H1 (cell line): Measurements from ENCODE around the gene MPRIP. TPM values are rescaled to one million over a fixed set of nuclear protein-coding genes. Genes with fewer than 3 reads are reported as not detected.

Experiments used
- CTCF ChIA-PET: fragments of 300-600 bp; sonication (Branson Sonifier 250); formaldehyde crosslinking; loops from one replicate; lab custom pipeline; 2021; ENCODE audit not compliant: partially characterized antibody; lab: Charles Lee
- POLR2A ChIA-PET: fragments of 300-600 bp; sonication (Branson Sonifier 250); formaldehyde crosslinking; loops from one replicate; lab custom pipeline; 2021; ENCODE audit warnings: inconsistent platforms; ENCODE audit not compliant: partially characterized antibody; lab: Charles Lee
- DNase-seq, 2 experiments: peaks; one replicate each; pipeline versions ENCODE4 v3.0.0 to v3.0.0-alpha.2; 2010 to 2022; ENCODE audit warnings: low spot score in 2 of 2, low read depth in 1 of 2, mixed read lengths in 1 of 2
- FAIRE-seq: peaks from 2 replicates; lab custom pipeline; 2011; peaks lifted over from hg19 to GRCh38; lab: Jason Lieb, UNC
- H2AFZ ChIP-seq: 2 replicates; pipeline ENCODE4 v1.8.1; 2012; ENCODE audit warnings: low read length, inconsistent platforms
- H2AK5ac ChIP-seq: 2 replicates; pipeline ENCODE4 v1.6.1; 2013; ENCODE audit warnings: low read depth, low read length
- H2BK120ac ChIP-seq: replicated peaks from 2 replicates; pipeline ENCODE3; 2013; ENCODE audit warnings: low read depth, low read length, inconsistent platforms
- H2BK12ac ChIP-seq: 2 replicates; pipeline ENCODE4 v1.6.1; 2013; ENCODE audit warnings: low read depth, low read length
- H2BK15ac ChIP-seq: 2 replicates; pipeline ENCODE4 v1.6.1; 2013; ENCODE audit warnings: low read length
- H2BK20ac ChIP-seq: 2 replicates; pipeline ENCODE4 v1.6.1; 2013; ENCODE audit warnings: low read length
- H2BK5ac ChIP-seq: 2 replicates; pipeline ENCODE4 v1.6.1; 2013; ENCODE audit warnings: low read depth, low read length
- H3K14ac ChIP-seq: 2 replicates; pipeline ENCODE4 v1.6.1; 2013; ENCODE audit warnings: inconsistent platforms; ENCODE audit not compliant: insufficient read length
- H3K18ac ChIP-seq: 2 replicates; pipeline ENCODE4 v1.6.1; 2013; ENCODE audit warnings: low read length; ENCODE audit errors: extremely low read depth
- H3K23ac ChIP-seq: 2 replicates; pipeline ENCODE4 v1.6.1; 2013; ENCODE audit warnings: inconsistent platforms; ENCODE audit not compliant: insufficient read length
- H3K23me2 ChIP-seq: 2 replicates; pipeline ENCODE4 v1.6.1; 2013; ENCODE audit warnings: low read depth, low read length
- H3K27ac ChIP-seq: 2 replicates; pipeline ENCODE4 v1.6.1; 2011; ENCODE audit warnings: low read depth, low read length, inconsistent platforms
- H3K27me3 ChIP-seq, 4 experiments: replicated peaks in 1 of 4; 1 replicate in 1 of 4; 2 replicates in 3 of 4; pipeline versions ENCODE4 v1.6.1 to v1.8.1; 2011 to 2013; ENCODE audit warnings: low read length in 3 of 4, mild to moderate bottlenecking in 3 of 4, inconsistent platforms in 2 of 4, mixed read lengths in 2 of 4, moderate library complexity in 1 of 4; ENCODE audit not compliant: control insufficient read depth in 3 of 4, insufficient read depth in 3 of 4; ENCODE audit errors: extremely low read depth in 1 of 4
- H3K36me3 ChIP-seq, 4 experiments: 2 replicates each; pipeline versions ENCODE4 v1.6.1 to v1.8.1; 2011 to 2013; ENCODE audit warnings: mild to moderate bottlenecking in 4 of 4, low read length in 3 of 4, moderate library complexity in 2 of 4, control low read depth in 1 of 4, inconsistent platforms in 1 of 4; ENCODE audit not compliant: insufficient read depth in 4 of 4, control insufficient read depth in 2 of 4
- H3K4ac ChIP-seq: replicated peaks from 2 replicates; pipeline ENCODE3; 2013; ENCODE audit warnings: low read length, low read depth, mixed read lengths, inconsistent platforms; ENCODE audit not compliant: insufficient read length
- H3K4me1 ChIP-seq, 4 experiments: replicated peaks in 1 of 4; 1 replicate in 1 of 4; 2 replicates in 3 of 4; pipeline versions ENCODE4 v1.6.1 to v1.8.1; 2011 to 2013; ENCODE audit warnings: low read length in 3 of 4, inconsistent platforms in 2 of 4, mixed read lengths in 1 of 4; ENCODE audit not compliant: insufficient read depth in 4 of 4, control insufficient read depth in 3 of 4
- H3K4me2 ChIP-seq, 2 experiments: 2 replicates each; pipeline versions ENCODE4 v1.6.1 to v1.8.1; 2011 to 2013; ENCODE audit warnings: low read depth in 2 of 2, low read length in 2 of 2, control low read depth in 1 of 2, inconsistent platforms in 1 of 2, mild to moderate bottlenecking in 1 of 2; ENCODE audit not compliant: insufficient read depth in 1 of 2
- H3K4me3 ChIP-seq, 4 experiments: fragments of 200-600, 300-600 bp in 1 of 4; sonication (generic), shearing (Covaris generic), sonication (Bioruptor Twin) in 1 of 4; 2 replicates each; pipeline versions ENCODE4 v1.5.1 to v1.8.1; 2011 to 2016; ENCODE audit warnings: low read length in 4 of 4, low read depth in 3 of 4, control low read depth in 2 of 4, inconsistent platforms in 2 of 4, mild to moderate bottlenecking in 2 of 4, mixed read lengths in 1 of 4, moderate library complexity in 1 of 4; ENCODE audit not compliant: insufficient read depth in 2 of 4; ENCODE audit errors: extremely low read depth in 1 of 4
- H3K56ac ChIP-seq: replicated peaks from 2 replicates; pipeline ENCODE3; 2013; ENCODE audit warnings: low read depth, mild to moderate bottlenecking, mixed read lengths, low read length, inconsistent platforms; ENCODE audit not compliant: insufficient read length
- H3K79me1 ChIP-seq: 2 replicates; pipeline ENCODE4 v1.6.1; 2013; ENCODE audit warnings: low read depth, low read length, control low read depth
- H3K79me2 ChIP-seq, 2 experiments: 2 replicates each; pipeline versions ENCODE4 v1.6.1 to v1.8.1; 2012 to 2013; ENCODE audit warnings: low read length in 2 of 2, mild to moderate bottlenecking in 2 of 2, inconsistent platforms in 1 of 2; ENCODE audit not compliant: insufficient read depth in 2 of 2, control insufficient read depth in 1 of 2
- H3K9ac ChIP-seq, 4 experiments: replicated peaks in 1 of 4; 1 replicate in 1 of 4; 2 replicates in 3 of 4; pipeline versions ENCODE4 v1.6.1 to v1.8.1; 2011 to 2013; ENCODE audit warnings: low read depth in 3 of 4, low read length in 3 of 4, control low read depth in 2 of 4, mild to moderate bottlenecking in 2 of 4, moderate library complexity in 2 of 4, inconsistent platforms in 1 of 4; ENCODE audit errors: extremely low read depth in 1 of 4
- H3K9me3 ChIP-seq, 2 experiments: 2 replicates each; pipeline versions ENCODE4 v1.6.1 to v1.8.1; 2012 to 2013; ENCODE audit warnings: mild to moderate bottlenecking in 2 of 2, moderate library complexity in 2 of 2, control low read depth in 1 of 2, inconsistent platforms in 1 of 2, low read depth in 1 of 2, low read length in 1 of 2, mixed read lengths in 1 of 2; ENCODE audit not compliant: insufficient read depth in 2 of 2
- H4K20me1 ChIP-seq, 2 experiments: replicated peaks in 1 of 2; 2 replicates each; pipeline versions ENCODE3 to v1.8.1; 2011 to 2013; ENCODE audit warnings: inconsistent platforms in 2 of 2, low read length in 2 of 2, mild to moderate bottlenecking in 1 of 2; ENCODE audit not compliant: insufficient read depth in 2 of 2, control insufficient read depth in 1 of 2
- H4K5ac ChIP-seq: 2 replicates; pipeline ENCODE4 v1.6.1; 2013; ENCODE audit warnings: low read length, low read depth, mixed read lengths, inconsistent platforms; ENCODE audit not compliant: insufficient read length
- H4K8ac ChIP-seq: 2 replicates; pipeline ENCODE4 v1.8.0; 2013; ENCODE audit warnings: mild to moderate bottlenecking, moderate library complexity, low read length, inconsistent platforms; ENCODE audit not compliant: insufficient read depth; ENCODE audit errors: extremely low read depth
- H4K91ac ChIP-seq: replicated peaks from 2 replicates; pipeline ENCODE3; 2013; ENCODE audit warnings: low read length, mixed read lengths, inconsistent platforms; ENCODE audit not compliant: insufficient read length
- ASH2L ChIP-seq: fragments of 200-600, 300-600 bp; sonication (generic); IDR thresholded peaks from one replicate; pipeline ENCODE4 v1.7.1; 2017; ENCODE audit warnings: low read length
- BRCA1 ChIP-seq: IDR thresholded peaks from 2 replicates; pipeline ENCODE4 v1.6.1; 2012; ENCODE audit warnings: low read depth, low read length, improper control_type of control experiment
- CHD1 ChIP-seq: IDR thresholded peaks from 2 replicates; pipeline ENCODE4 v1.6.1; 2012; ENCODE audit warnings: low read depth, low read length, improper control_type of control experiment
- GTF2F1 ChIP-seq: IDR thresholded peaks from 2 replicates; pipeline ENCODE4 v1.6.1; 2012; ENCODE audit warnings: low read depth, low read length, improper control_type of control experiment, borderline replicate concordance
- POLR2A ChIP-seq, 2 experiments: IDR thresholded peaks; 1 replicate in 1 of 2; 2 replicates in 1 of 2; pipeline ENCODE4 v1.6.1; 2011; ENCODE audit warnings: low read depth in 2 of 2, low read length in 2 of 2, mild to moderate bottlenecking in 2 of 2; ENCODE audit errors: control extremely low read depth in 1 of 2
- POU5F1 ChIP-seq: IDR thresholded peaks from 2 replicates; pipeline ENCODE4 v1.6.1; 2011; ENCODE audit warnings: low read depth, mild to moderate bottlenecking, low read length, moderate library complexity
- TBP ChIP-seq: IDR thresholded peaks from 2 replicates; pipeline ENCODE4 v1.6.1; 2011; ENCODE audit warnings: low read depth, low read length, improper control_type of control experiment
- WGBS, 2 experiments: shearing (Covaris generic) in 1 of 2; methylation state at CpG; one replicate each; pipeline versions ENCODE4 v1.1.6 to v1.1.7; 2013 to 2015; ENCODE audit warnings: low lambda C conversion rate in 2 of 2, mixed read lengths in 2 of 2, inconsistent platforms in 1 of 2, low coverage in 1 of 2, missing lambda C conversion rate in 1 of 2; ENCODE audit not compliant: insufficient replicate concordance in 2 of 2, insufficient coverage in 1 of 2, insufficient read length in 1 of 2; ENCODE audit errors: extremely low coverage in 1 of 2, missing lambda C conversion rate in 1 of 2; 5-methylcytosine and 5-hydroxymethylcytosine counted together
- polyA plus RNA-seq, 7 experiments: library from polyadenylated mRNA; depleted of rRNA in 3 of 7; stranded (reverse) in 5 of 7; unstranded in 2 of 7; fragments of >200 nt in 5 of 7; fragments of 200-250 nt in 2 of 7; gene quantifications; 1 replicate in 5 of 7; 2 replicates in 1 of 7; 4 replicates in 1 of 7; pipeline versions ENCODE4 v1.2.1 to v1.2.3, GENCODE V29; 2011 to 2013; ENCODE audit warnings: missing spikeins in 2 of 7, mixed read lengths in 2 of 7
- total RNA-seq: library from RNA; stranded (reverse); fragmentation: NEBNext Ultra II Directional; extraction: Animal tissue kit (Norgen Biotek cat#: 25700); gene quantifications from 2 replicates; pipeline ENCODE4 v1.2.1, GENCODE V29; 2021
- TF ChIP-seq, protein P1 (sequence below): IDR thresholded peaks from 2 replicates; pipeline ENCODE4 v1.6.1; 2012; ENCODE audit warnings: low read length, inconsistent platforms
- TF ChIP-seq, protein P2 (sequence below), 3 experiments: IDR thresholded peaks; 1 replicate in 2 of 3; 2 replicates in 1 of 3; pipeline versions ENCODE4 v1.5.1 to v1.6.1; 2011; ENCODE audit warnings: low read length in 3 of 3, mild to moderate bottlenecking in 3 of 3, inconsistent platforms in 2 of 3, low read depth in 1 of 3, moderate library complexity in 1 of 3; ENCODE audit not compliant: insufficient read depth in 1 of 3; ENCODE audit errors: control extremely low read depth in 1 of 3

MPRIP gene
- total and polyA plus RNA-seq, 2 of the 8 experiments (the other 6 are each of a cell fraction or from before 2014, with no cell fraction given), result 48.6 to 146 TPM

DNA sequence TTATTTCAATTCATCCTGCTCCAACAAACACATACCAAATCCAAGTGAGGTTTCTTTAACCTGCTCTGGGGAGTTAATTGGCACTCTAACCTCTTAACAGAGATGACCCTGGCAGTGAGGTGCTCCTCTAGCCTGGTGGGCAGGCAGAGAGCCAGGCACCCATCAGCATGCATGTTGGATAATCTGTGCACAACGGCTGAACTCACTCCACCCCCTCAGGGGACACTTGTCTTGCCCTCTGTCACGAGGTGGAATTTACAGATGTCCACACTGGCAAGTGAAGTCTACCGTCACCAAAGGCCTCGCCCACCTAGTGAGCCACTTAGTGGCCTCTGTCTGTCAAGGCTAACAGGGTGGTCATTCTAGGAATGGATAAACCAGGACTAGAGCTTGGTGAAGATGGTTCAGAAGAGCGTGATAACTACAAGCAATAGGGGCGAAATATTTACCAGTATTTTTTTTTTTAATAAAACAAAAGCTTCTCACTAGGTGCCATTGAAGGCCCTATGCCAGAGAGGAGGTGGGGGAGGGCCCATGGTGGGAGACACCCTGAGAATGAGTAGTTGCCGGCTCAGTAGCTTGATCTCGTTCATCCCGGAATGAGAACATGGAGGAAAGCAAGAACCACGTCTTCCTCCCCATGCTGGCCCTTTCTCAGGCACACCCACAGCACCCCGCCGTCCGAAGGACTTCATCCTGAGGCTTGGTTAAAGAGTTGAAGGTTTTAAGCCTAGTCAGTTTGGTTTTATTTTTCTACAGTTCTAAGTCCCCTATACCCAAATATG, 138.7 kb downstream of the MPRIP start:
- ChIA-PET POLR2A (no interaction called here), CTCF (interaction anchor here (0.9 to 1.6 kb wide), 2 partner anchors 9 to 39 kb away, joined by 4 to 8 read pairs; no protein-coding TSS in a partner anchor)
- Histone ChIP-seq H3K14ac (no peak overlapping the region), H3K9ac (no peak overlapping the region), H4K20me1 (peaks cover 0 to 10% of the 10 kb centered on the region in 2 experiments), H2AK5ac (no peak overlapping the region), H2BK120ac (no peak overlapping the region), H3K4ac (no peak overlapping the region), H3K4me2 (no peak overlapping the region), H3K4me1 (no peaks in the 10 kb centered on the region), H4K5ac (no peak overlapping the region), H3K23me2 (no peaks in the 10 kb centered on the region), H3K9me3 (no peaks in the 10 kb centered on the region), H3K23ac (no peak overlapping the region), H3K79me2 (no peaks in the 10 kb centered on the region), H3K27me3 (no peaks in the 10 kb centered on the region), H3K18ac (no peak overlapping the region), H4K8ac (no peak overlapping the region), H2BK5ac (no peak overlapping the region), H2BK12ac (no peak overlapping the region), H3K79me1 (no peaks in the 10 kb centered on the region), H3K4me3 (no peak overlapping the region), H2BK20ac (no peak overlapping the region), H4K91ac (no peak overlapping the region), H2AFZ (no peak overlapping the region), H3K27ac (no peak overlapping the region), H3K36me3 (peaks cover 2 to 30% (median 20%) of the 10 kb centered on the region in 4 experiments; a peak in 6 of 8 replicates), H2BK15ac (no peak overlapping the region), H3K56ac (no peak overlapping the region)
- 90% methylated on average over 12 of the region's 13 CpGs; no CpG with 5 or more reads in 1 of the 2 experiments for WGBS, 2 experiments
- DNase-seq, result no peak
- no peak for FAIRE-seq
- TF ChIP-seq ASH2L, result no peak
- TF ChIP-seq, protein P1, sequence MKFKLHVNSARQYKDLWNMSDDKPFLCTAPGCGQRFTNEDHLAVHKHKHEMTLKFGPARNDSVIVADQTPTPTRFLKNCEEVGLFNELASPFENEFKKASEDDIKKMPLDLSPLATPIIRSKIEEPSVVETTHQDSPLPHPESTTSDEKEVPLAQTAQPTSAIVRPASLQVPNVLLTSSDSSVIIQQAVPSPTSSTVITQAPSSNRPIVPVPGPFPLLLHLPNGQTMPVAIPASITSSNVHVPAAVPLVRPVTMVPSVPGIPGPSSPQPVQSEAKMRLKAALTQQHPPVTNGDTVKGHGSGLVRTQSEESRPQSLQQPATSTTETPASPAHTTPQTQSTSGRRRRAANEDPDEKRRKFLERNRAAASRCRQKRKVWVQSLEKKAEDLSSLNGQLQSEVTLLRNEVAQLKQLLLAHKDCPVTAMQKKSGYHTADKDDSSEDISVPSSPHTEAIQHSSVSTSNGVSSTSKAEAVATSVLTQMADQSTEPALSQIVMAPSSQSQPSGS, result no peak
- no peak for TF ChIP-seq GTF2F1
- TF ChIP-seq, protein P2, sequence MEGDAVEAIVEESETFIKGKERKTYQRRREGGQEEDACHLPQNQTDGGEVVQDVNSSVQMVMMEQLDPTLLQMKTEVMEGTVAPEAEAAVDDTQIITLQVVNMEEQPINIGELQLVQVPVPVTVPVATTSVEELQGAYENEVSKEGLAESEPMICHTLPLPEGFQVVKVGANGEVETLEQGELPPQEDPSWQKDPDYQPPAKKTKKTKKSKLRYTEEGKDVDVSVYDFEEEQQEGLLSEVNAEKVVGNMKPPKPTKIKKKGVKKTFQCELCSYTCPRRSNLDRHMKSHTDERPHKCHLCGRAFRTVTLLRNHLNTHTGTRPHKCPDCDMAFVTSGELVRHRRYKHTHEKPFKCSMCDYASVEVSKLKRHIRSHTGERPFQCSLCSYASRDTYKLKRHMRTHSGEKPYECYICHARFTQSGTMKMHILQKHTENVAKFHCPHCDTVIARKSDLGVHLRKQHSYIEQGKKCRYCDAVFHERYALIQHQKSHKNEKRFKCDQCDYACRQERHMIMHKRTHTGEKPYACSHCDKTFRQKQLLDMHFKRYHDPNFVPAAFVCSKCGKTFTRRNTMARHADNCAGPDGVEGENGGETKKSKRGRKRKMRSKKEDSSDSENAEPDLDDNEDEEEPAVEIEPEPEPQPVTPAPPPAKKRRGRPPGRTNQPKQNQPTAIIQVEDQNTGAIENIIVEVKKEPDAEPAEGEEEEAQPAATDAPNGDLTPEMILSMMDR (IDR thresholded peaks at IDR 0.05; ENCODE audit: control extremely low read depth in 1 of 3, insufficient read depth in 1 of 3, low read depth in 1 of 3, low read length in 3 of 3), result no peak
- TF ChIP-seq BRCA1, result no peak
- no peak for TF ChIP-seq CHD1
- no peak for TF ChIP-seq POU5F1
- TF ChIP-seq TBP, result no peak
- no peak for TF ChIP-seq POLR2A (IDR thresholded peaks at IDR 0.05; ENCODE audit: control extremely low read depth in 1 of 2, low read depth in 2 of 2, low read length in 2 of 2)
